GM12875 (cell line): Measurements from ENCODE around the gene LYPD3.

Experiments
- H3K4me3 ChIP-seq: one replicate; pipeline ENCODE4 v1.5.1; 2011; ENCODE audit warnings: low read depth, low read length, control low read depth
- CTCF ChIP-seq: IDR thresholded peaks from 2 replicates; pipeline ENCODE4 v1.5.1; 2011; ENCODE audit warnings: low read depth, mild to moderate bottlenecking, control low read depth, inconsistent platforms, low read length, moderate library complexity, borderline replicate concordance; ENCODE audit not compliant: insufficient read depth

Gene LYPD3

GRCh38 chr19:43462785-43463380, 2.5 kb downstream of the LYPD3 start:
- TF ChIP-seq CTCF, result no peak
- no peak overlapping the region for H3K4me3 ChIP-seq

- no peak for TF ChIP-seq CTCF
- no peak overlapping the region for H3K4me3 ChIP-seq
Observed at GRCh38 chr19:43462383-43462782, 3.0 kb downstream of the LYPD3 start.

- no peak overlapping the region for H3K4me3 ChIP-seq
- TF ChIP-seq CTCF, result no peak
Observed at GRCh38 chr19:43461303-43461702, 4.1 kb downstream of the LYPD3 start.

GRCh38 chr19:43460362-43461016, 4.9 kb downstream of the LYPD3 start:
- no peak overlapping the region for H3K4me3 ChIP-seq
- TF ChIP-seq CTCF, result no peak

- no peak for TF ChIP-seq CTCF
Observed at GRCh38 chr19:43457809-43458208, 7.6 kb downstream of the LYPD3 start.

GRCh38 chr19:43455321-43456113, 9.9 kb downstream of the LYPD3 start:
- TF ChIP-seq CTCF, result no peak
- no peak overlapping the region for H3K4me3 ChIP-seq

More at GRCh38 chr19:43457809-43458208, 7.6 kb downstream of the LYPD3 start:
- H3K4me3 ChIP-seq, result no peak overlapping the region
